SIG-M5 treated with dmso at 0.1 percent for 504 hours (cell line): ENCODE results near the gene ACAD10.

ENCODE experiments used
- DNase-seq: peaks from one replicate; lab custom pipeline; 2025; ENCODE audit not compliant: unreplicated experiment; lab: John Stamatoyannopoulos, UW

Gene ACAD10

DNA sequence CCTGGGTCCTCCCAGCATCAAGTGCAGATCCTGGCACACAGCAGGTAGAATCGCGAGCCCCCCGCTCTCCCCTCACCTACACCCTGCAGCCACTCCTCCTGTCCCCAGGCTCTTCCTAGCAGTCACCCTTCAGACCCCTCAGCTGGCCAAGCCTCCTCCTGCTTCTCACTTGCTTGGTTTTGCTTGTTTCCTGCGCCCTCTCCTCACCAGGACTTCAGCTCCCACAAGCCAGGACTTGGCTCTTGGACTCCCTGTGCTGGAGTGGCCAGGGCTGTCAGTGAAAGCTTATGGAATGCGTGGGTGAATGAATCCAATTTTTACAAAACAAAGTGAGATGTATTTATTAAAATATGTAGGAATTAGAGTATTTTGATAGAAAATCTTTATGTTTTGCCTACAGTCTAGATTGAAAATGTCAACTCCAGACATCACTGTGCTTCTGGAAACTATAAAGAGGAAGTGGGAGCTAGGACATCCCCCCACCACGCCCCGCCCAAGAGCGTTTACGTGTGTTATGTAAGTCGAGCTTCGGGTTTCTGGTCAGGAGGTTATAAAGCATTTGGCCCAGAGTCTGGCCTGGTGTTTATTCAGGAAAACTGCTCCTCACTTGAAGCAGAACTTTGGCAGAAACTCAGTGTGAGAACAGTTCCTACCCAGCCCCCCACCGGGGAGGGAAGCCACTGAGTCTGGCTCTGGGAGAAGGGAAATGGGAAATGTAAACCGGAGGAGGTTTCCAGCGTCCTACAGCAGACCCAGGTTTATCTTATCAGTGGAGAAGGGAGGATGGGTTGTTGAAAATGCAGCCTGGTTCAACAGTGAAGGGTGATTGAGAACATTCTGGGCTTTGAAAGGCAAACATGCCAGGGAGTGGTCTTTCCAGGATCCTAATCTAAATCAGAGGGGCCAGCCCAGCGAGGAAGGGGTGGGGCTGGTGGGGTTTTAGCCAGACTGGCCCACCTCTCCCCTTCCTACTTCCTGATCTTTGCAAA is 89.6 kb downstream of the ACAD10 start:
- peak; percentile 95 for DNase-seq

- no peak for DNase-seq
Observed at GRCh38 chr12:111776836-111777344, 91.0 kb downstream of the ACAD10 start.

DNA sequence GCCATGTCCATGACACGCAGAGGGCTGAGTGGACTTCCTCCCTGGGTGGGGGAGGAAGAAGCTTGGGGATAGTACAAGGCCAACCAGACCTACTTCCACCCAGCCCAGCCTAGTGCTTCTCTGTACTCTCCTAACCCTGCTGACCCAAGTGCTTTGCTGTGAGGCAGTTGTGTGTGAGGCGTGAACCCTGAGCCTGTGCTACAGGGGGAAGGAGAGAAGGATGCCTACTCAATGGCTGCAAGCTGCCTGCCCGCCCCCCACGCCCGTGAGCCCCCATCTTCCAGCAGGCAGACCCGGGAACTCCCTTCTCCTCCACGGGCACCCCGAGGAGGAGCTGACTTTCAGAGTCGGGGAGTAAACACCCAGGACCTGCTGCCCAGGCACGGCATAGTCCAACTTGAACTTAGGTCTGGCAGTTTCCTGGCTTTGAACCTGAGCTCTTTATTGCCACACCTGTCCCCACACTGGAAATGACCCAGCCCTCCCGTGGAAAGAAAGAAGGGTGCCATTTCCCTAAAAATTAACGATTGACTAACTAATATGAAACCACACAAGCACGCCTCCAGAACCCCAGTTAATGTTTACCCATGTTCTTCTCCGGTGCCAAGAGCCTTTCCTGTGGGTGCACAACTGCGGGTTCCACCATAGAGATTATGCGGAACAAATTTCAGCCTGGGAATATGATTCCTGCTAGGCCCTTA is 91.6 kb downstream of the ACAD10 start:
- DNase-seq: no peak

GRCh38 chr12:111780166-111780565 is 94.3 kb downstream of the ACAD10 start:
- DNase-seq: no peak

DNA sequence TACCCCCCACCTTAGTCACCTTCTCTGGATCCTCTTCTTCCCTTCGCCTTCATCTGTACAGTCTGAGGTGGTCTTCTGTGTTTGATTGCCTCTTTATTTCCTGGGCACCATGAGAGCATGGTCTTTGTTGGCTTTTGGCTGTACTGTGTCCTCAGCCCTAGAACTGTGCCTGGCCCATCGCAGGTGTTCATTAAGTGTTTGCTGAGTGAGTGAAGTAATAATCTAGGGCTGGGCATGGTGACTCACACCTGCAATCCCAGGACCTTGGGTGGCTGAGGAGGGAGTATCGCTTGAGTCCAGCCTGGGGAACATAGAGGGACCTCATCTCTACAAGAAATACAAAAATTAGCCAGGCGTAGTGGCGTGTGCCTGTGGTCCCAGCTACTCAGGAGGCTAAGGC is 94.8 kb downstream of the ACAD10 start:
- DNase-seq: no peak

- no peak for DNase-seq
Observed at GRCh38 chr12:111781085-111781658, 95.3 kb downstream of the ACAD10 start.

DNA sequence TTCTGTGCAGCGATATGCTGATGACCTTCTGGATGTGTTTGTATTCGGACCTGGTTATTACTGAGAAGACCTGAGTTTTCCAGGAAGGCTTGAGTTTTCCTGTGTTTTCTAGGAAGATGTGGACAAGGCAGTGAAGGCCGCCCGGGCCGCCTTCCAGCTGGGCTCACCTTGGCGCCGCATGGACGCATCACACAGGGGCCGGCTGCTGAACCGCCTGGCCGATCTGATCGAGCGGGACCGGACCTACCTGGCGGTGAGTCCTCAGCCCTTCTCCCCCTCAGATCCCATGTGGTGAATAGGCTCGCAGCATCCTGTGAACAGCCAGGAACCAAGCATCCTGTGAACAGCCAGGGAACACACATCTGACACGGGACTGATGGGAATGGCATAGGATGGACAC is 97.2 kb downstream of the ACAD10 start:
- no peak for DNase-seq

DNA sequence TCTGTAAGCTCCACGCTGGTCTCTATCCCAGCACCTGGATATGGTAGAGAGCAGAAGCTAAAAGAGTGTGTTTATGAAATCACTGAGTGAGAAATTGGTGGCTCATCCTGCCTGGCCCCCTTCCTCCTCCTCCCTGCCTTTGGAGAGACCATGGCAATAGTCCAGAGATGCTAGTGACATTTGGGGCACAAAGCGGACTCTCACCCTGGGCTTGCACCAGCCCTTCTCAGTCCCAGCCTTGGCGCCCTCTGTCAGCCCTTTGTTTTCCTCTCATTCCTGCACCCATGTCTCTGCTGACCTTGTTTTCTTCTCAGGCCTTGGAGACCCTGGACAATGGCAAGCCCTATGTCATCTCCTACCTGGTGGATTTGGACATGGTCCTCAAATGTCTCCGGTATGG is 99.1 kb downstream of the ACAD10 start:
- DNase-seq: no peak

- DNase-seq: no peak
Observed at GRCh38 chr12:111785651-111786050, 99.8 kb downstream of the ACAD10 start.

DNA sequence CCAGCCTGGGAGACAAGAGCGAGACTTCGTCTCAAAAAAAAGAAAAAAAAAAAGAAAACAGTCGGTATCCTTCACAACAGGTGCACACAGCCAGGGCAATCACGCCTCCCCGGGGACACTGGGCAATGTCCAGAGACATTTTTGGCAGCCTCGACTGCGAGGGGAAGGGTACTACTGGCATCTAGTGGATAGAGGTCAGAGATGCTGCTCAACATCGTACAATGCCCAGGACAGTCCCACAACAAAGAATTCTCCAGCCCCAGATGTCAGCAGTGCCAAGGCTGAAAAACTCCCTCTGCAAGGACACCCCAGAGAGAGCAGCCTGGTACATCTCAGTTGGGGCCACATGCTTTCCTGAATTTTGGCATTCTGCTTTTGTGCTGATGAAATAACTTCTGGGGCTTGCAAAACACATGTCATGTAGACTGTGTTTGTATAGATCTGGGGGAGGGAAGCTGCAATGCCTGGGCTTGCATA is 102.4 kb downstream of the ACAD10 start:
- DNase-seq: peak; percentile 76

- no peak for DNase-seq
Observed at GRCh38 chr12:111789779-111790178, 103.9 kb downstream of the ACAD10 start.

DNA sequence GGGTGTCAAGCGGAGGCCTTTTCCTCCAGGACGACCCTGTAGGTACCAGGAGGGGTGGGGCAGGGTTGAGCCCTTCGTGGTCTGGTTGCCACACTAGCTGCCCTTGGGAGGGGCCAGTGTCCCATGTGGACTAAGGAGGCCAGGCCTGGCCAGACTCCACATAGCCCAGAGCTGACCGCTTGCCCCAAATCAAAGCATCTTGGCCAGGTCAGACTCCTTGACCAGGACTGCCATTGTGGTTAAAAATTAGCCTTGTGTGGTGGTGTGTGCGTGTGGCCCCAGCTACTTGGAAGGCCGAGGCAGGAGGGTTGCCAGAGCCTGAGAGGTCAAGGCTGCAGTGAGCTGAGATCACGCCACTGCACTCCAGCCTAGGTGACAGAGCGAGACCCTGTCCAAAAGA is 105.7 kb downstream of the ACAD10 start:
- no peak for DNase-seq

- no peak for DNase-seq
Observed at GRCh38 chr12:111792155-111792855, 106.5 kb downstream of the ACAD10 start.

DNA sequence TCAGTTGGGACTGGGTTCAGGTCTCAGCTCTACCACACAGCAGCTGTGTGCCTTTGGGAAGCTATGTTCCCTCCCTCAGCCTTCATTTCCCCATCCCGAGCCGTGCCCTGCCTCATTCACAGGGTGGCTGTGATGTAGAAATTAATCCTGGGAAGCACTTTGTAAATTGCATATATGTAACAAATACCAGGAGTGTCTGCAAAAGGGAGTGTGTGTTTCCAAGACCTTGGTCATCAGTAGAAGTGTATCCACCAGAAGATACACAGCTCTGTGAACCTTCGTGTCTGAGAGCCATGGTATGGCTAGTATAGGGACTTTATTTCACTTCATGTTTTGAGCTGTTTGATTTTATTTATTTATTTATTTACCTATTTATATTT is 107.0 kb downstream of the ACAD10 start:
- DNase-seq: no peak

DNA sequence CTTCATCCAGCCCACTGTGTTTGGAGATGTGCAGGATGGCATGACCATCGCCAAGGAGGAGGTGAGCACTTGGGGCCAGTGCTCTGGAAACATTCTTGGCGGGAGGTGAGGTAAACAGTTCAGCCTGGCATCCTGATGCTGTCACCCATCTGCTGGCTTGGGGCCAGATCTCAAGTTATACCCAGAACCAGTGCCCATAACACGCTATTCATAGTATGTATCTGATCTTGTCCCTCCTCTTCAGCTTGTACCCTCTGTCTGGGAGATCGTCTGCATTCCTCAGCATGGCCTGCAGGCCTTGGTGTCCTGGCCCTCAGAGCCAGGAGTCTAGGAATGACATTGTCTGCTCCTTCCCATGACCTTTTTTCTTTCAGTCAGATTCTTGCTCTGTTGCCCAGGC is 112.3 kb downstream of the ACAD10 start:
- no peak for DNase-seq

GRCh38 chr12:111799758-111800157 is 113.9 kb downstream of the ACAD10 start:
- DNase-seq: no peak

DNA sequence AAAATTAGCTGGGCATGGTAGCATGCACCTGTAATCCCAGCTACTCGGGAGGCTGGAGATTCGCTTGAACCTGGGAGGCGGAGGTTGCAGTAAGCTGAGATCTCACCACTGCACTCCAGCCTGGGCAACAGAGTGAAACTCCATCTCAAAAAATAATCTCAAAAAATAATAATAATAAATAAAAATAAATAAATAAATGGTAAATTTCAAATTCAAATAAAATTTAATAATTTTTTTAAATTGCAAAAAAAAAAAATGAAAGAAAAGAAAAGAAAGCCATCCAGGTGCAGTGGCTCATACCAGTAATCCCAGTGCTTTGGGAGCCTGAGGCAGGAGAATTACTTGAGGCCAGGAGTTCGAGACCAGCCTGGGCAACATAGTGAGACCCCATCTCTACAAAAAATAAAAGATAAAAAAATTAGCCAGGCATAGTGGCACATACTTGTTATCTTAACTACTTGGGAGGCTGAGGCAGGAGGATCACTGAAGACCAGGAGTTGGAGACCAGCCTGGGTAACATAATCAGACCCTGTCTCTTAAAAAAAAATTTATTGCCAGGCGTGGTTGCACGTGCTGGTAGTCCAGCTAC is 117.3 kb downstream of the ACAD10 start:
- no peak for DNase-seq

GRCh38 chr12:111803851-111804250 is 118.0 kb downstream of the ACAD10 start:
- DNase-seq: no peak

DNA sequence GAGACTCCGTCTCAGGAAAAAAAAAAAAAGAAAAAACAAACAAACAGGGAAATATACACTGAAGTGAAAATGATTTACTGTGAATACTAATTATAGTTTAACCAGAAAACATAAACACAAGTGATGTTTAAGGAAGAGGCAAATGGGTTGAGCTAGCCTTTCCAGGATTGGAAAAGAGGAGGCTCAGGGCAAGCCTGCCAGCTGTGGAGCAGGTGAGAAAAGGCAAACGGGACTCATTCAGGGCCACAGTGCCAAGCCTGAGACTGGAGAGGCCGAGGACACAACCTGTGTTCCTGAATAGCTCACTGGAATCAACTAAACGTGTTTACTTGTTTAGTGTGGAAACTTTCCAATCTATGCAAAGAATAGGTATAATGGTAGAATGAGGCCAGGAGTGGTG is 120.5 kb downstream of the ACAD10 start:
- no peak for DNase-seq
